DMS114 treated with DMSO at 0.1 percent for 48 hours (cell line): ENCODE results near the gene KRT76.

Experiments
- DNase-seq: peaks from one replicate; lab custom pipeline; 2025; ENCODE audit not compliant: unreplicated experiment; lab: John Stamatoyannopoulos, UW

KRT76 gene

GRCh38 chr12:52783563-52784316 is 6.6 kb upstream of the KRT76 start:
- no peak for DNase-seq

GRCh38 chr12:52782502-52782901 is 5.4 kb upstream of the KRT76 start:
- DNase-seq, result no peak

- DNase-seq, result no peak
Observed at GRCh38 chr12:52781399-52782082, 4.4 kb upstream of the KRT76 start.

GRCh38 chr12:52779914-52780313 is 2.8 kb upstream of the KRT76 start:
- no peak for DNase-seq

GRCh38 chr12:52778833-52779232 is 1.7 kb upstream of the KRT76 start:
- no peak for DNase-seq

- no peak for DNase-seq
Observed at GRCh38 chr12:52777566-52777965, 421 bp upstream of the KRT76 start.

- no peak for DNase-seq
Observed at GRCh38 chr12:52776435-52776834, 710 bp downstream of the KRT76 start.

- DNase-seq, result no peak
Observed at GRCh38 chr12:52774629-52775250, 2.4 kb downstream of the KRT76 start.

- DNase-seq, result no peak
Observed at GRCh38 chr12:52772772-52773171, 4.4 kb downstream of the KRT76 start.

- DNase-seq, result no peak
Observed at GRCh38 chr12:52772188-52772587, 5.0 kb downstream of the KRT76 start.

GRCh38 chr12:52771505-52771904 is 5.6 kb downstream of the KRT76 start:
- DNase-seq, result no peak

GRCh38 chr12:52771088-52771487 is 6.1 kb downstream of the KRT76 start:
- no peak for DNase-seq

GRCh38 chr12:52769946-52770345 is 7.2 kb downstream of the KRT76 start:
- DNase-seq, result no peak

- DNase-seq, result no peak
Observed at GRCh38 chr12:52769354-52769753, 7.8 kb downstream of the KRT76 start.

GRCh38 chr12:52768479-52769200 is 8.5 kb downstream of the KRT76 start:
- DNase-seq, result no peak

- no peak for DNase-seq
Observed at GRCh38 chr12:52767427-52767826, 9.7 kb downstream of the KRT76 start.

GRCh38 chr12:52767020-52767379 is 10.1 kb downstream of the KRT76 start:
- no peak for DNase-seq

GRCh38 chr12:52766351-52767019 is 10.7 kb downstream of the KRT76 start:
- no peak for DNase-seq

- DNase-seq, result no peak
Observed at GRCh38 chr12:52765702-52766101, 11.4 kb downstream of the KRT76 start.

- DNase-seq, result no peak
Observed at GRCh38 chr12:52763991-52764390, 13.2 kb downstream of the KRT76 start.

GRCh38 chr12:52763036-52763659 is 14.0 kb downstream of the KRT76 start:
- DNase-seq, result no peak
